ENCODE measurements around the gene ZNF579.
A peak's percentile ranks its signal among the peaks of the same experiment; 100 is the strongest.

ZNF579 gene

GRCh38 chr19:55580628-55581144 lies at the start of gene ZNF579:
Gene ZNF579, minus strand, starts transcription at chr19:55580848. Its CDS starts 1,209 bp downstream, at chr19:55579639.
- peak; percentile 81 for DNase-seq

- peak; percentile 84 for DNase-seq
These were observed 45.7 kb upstream of the ZNF579 start for GRCh38 chr19:55626350-55626749.

- no peak for DNase-seq
These were observed 44.3 kb upstream of the ZNF579 start for GRCh38 chr19:55625004-55625326.

GRCh38 chr19:55624109-55625003 lies 43.7 kb upstream of the ZNF579 start, which contains the start of gene ZNF784:
Gene ZNF784, minus strand, starts transcription at chr19:55624566. Its CDS starts 5 bp downstream, at chr19:55624561.
- peak; percentile 91 for DNase-seq

GRCh38 chr19:55623561-55623960 lies 42.9 kb upstream of the ZNF579 start:
- no peak for DNase-seq

GRCh38 chr19:55623130-55623529 lies 42.5 kb upstream of the ZNF579 start:
- no peak for DNase-seq

GRCh38 chr19:55622242-55622969 lies 41.8 kb upstream of the ZNF579 start:
- no peak for DNase-seq

GRCh38 chr19:55621673-55622231 lies 41.1 kb upstream of the ZNF579 start:
- DNase-seq, result no peak

GRCh38 chr19:55621205-55621672 lies 40.6 kb upstream of the ZNF579 start:
- no peak for DNase-seq

GRCh38 chr19:55620410-55621204 lies 40.0 kb upstream of the ZNF579 start:
- peak; percentile 34 for DNase-seq

- no peak for DNase-seq
These were observed 38.6 kb upstream of the ZNF579 start for GRCh38 chr19:55619286-55619685.

- DNase-seq, result no peak
These were observed 37.8 kb upstream of the ZNF579 start for GRCh38 chr19:55618426-55618825.

GRCh38 chr19:55617426-55617825 lies 36.8 kb upstream of the ZNF579 start:
- no peak for DNase-seq

GRCh38 chr19:55616395-55616875 lies 35.8 kb upstream of the ZNF579 start:
- DNase-seq, result no peak

- no peak for DNase-seq
These were observed 35.1 kb upstream of the ZNF579 start for GRCh38 chr19:55615543-55616394.

GRCh38 chr19:55614711-55615542 lies 34.3 kb upstream of the ZNF579 start:
- no peak for DNase-seq

GRCh38 chr19:55613930-55614710 lies 33.5 kb upstream of the ZNF579 start:
- no peak for DNase-seq

GRCh38 chr19:55613396-55613795 lies 32.7 kb upstream of the ZNF579 start:
- DNase-seq, result no peak

GRCh38 chr19:55611983-55612645 lies 31.5 kb upstream of the ZNF579 start:
- DNase-seq, result no peak
